Thoracic aorta (tissue), 2 donors: ENCODE data around the gene ERVMER34-1. TPM values are rescaled to one million over a fixed set of nuclear protein-coding genes. Genes with fewer than 3 reads are reported as not detected.
A peak's percentile ranks its signal among the peaks of the same experiment; 100 is the strongest.

Experiments used
- ATAC-seq: fragments of 150-250 bp; one replicate; pipeline ENCODE4 v1.8.0; 2017; ENCODE audit warnings: low read depth; ENCODE audit not compliant: insufficient number of reproducible peaks, low FRiP score
- DNase-seq: peaks from one replicate; pipeline ENCODE4 v3.0.0-alpha.2; 2020; ENCODE audit warnings: low spot score
- H3K27ac ChIP-seq, 2 donors: fragments of 200-600 bp; sonication (generic); 1 replicate in 1 of 2; 2 replicates in 1 of 2; pipeline ENCODE4 v1.5.1; 2016; ENCODE audit warnings: mild to moderate bottlenecking in 2 of 2, moderate library complexity in 2 of 2
- H3K27me3 ChIP-seq: fragments of 200-600 bp; sonication (generic); replicated peaks from 2 replicates; pipeline ENCODE4 v1.6.0; 2016; ENCODE audit warnings: mild to moderate bottlenecking; ENCODE audit not compliant: insufficient read depth
- H3K36me3 ChIP-seq: fragments of 200-600 bp; sonication (generic); one replicate; pipeline ENCODE4 v1.5.1; 2016
- H3K4me1 ChIP-seq, 2 donors: fragments of 200-600 bp; sonication (generic); 1 replicate in 1 of 2; 2 replicates in 1 of 2; pipeline versions ENCODE4 v1.5.1 to v1.6.0; 2016; ENCODE audit warnings: low read depth in 2 of 2, mild to moderate bottlenecking in 1 of 2; ENCODE audit not compliant: control insufficient read depth in 1 of 2
- H3K4me3 ChIP-seq: fragments of 200-600 bp; sonication (generic); 2 replicates; pipeline ENCODE4 v1.5.1; 2016; ENCODE audit warnings: mild to moderate bottlenecking
- H3K9me3 ChIP-seq: fragments of 200-600 bp; sonication (generic); 2 replicates; pipeline ENCODE4 v1.5.1; 2016
- CTCF ChIP-seq: fragments of 200-600 bp; sonication (generic); IDR thresholded peaks from one replicate; pipeline ENCODE4 v1.5.1; 2019; ENCODE audit warnings: antibody characterized with exemption
- total RNA-seq, 2 donors: library from RNA; depleted of rRNA; stranded (reverse); fragments of >200 nt; gene quantifications; one replicate each; pipeline versions ENCODE4 v1.1.0 to v1.2.3, GENCODE V29; 2016

Gene ERVMER34-1
- total RNA-seq, 2 donors from 2014 or later: not detected

- H3K27ac ChIP-seq: no peak overlapping the region
- no peak for TF ChIP-seq CTCF
- DNase-seq: no peak
- no peak overlapping the region for H3K4me3 ChIP-seq
- no peaks in the 10 kb centered on the region for H3K36me3 ChIP-seq
- H3K27me3 ChIP-seq: no peaks in the 10 kb centered on the region
- ATAC-seq: no peak
- peaks cover 6 to 13% of the 10 kb centered on the region in 2 donors for H3K4me1 ChIP-seq
- H3K9me3 ChIP-seq: no peaks in the 10 kb centered on the region
Measured at GRCh38 chr4:52755426-52755825, 4.2 kb upstream of the ERVMER34-1 start.

- H3K4me3 ChIP-seq: no peak overlapping the region
- peaks cover 6 to 13% of the 10 kb centered on the region in 2 donors for H3K4me1 ChIP-seq
- ATAC-seq: no peak
- H3K36me3 ChIP-seq: no peaks in the 10 kb centered on the region
- H3K27me3 ChIP-seq: no peaks in the 10 kb centered on the region
- H3K9me3 ChIP-seq: no peaks in the 10 kb centered on the region
- no peak for TF ChIP-seq CTCF
- H3K27ac ChIP-seq: no peak overlapping the region
- DNase-seq: no peak
Measured at GRCh38 chr4:52752936-52753335, 1.7 kb upstream of the ERVMER34-1 start.

- Histone ChIP-seq H3K9me3 (no peaks in the 10 kb centered on the region), H3K27ac (no peak overlapping the region), H3K4me3 (peak overlapping the region; percentile 84), H3K4me1 (peaks cover 6 to 13% of the 10 kb centered on the region in 2 donors), H3K36me3 (no peaks in the 10 kb centered on the region), H3K27me3 (no peaks in the 10 kb centered on the region)
- ATAC-seq (no peak), DNase-seq (no peak)
- TF ChIP-seq CTCF: no peak
Measured at GRCh38 chr4:52751487-52751911, 274 bp upstream of the ERVMER34-1 start.

- H3K4me3 ChIP-seq: peak overlapping the region; percentile 84
- ATAC-seq: no peak
- DNase-seq: no peak
Measured at GRCh38 chr4:52750213-52750612, 1.0 kb downstream of the ERVMER34-1 start.

GRCh38 chr4:52748432-52748831 lies 2.8 kb downstream of the ERVMER34-1 start:
- Histone ChIP-seq H3K4me1 (peaks cover 6 to 13% of the 10 kb centered on the region in 2 donors), H3K9me3 (no peaks in the 10 kb centered on the region), H3K27me3 (no peaks in the 10 kb centered on the region), H3K27ac (no peak overlapping the region), H3K4me3 (no peak overlapping the region), H3K36me3 (no peaks in the 10 kb centered on the region)
- TF ChIP-seq CTCF: no peak
- ATAC-seq (no peak), DNase-seq (no peak)

More at GRCh38 chr4:52750213-52750612, 1.0 kb downstream of the ERVMER34-1 start:
- Histone ChIP-seq H3K27me3 (no peaks in the 10 kb centered on the region), H3K4me1 (peaks cover 6 to 13% of the 10 kb centered on the region in 2 donors), H3K27ac (no peak overlapping the region), H3K9me3 (no peaks in the 10 kb centered on the region), H3K36me3 (no peaks in the 10 kb centered on the region)
- TF ChIP-seq CTCF: no peak
